OCI-LY3 (cell line): Measurements from ENCODE around the gene S100A10.
A peak's percentile ranks its signal among the peaks of the same experiment; 100 is the strongest.

Experiments
- H2AFZ ChIP-seq: fragments of 200-600, 300-600 bp; shearing (Covaris generic); 2 replicates; pipeline ENCODE4 v1.6.0; 2014; ENCODE audit warnings: antibody characterized with exemption, low read depth, low read length
- H3K27ac ChIP-seq: fragments of 200-600, 300-600 bp; sonication (generic); 2 replicates; pipeline ENCODE4 v1.5.1; 2014; ENCODE audit warnings: mild to moderate bottlenecking, low read length, moderate library complexity, mixed read lengths
- H3K27me3 ChIP-seq: fragments of 200-600, 300-600 bp; sonication (generic); 2 replicates; pipeline ENCODE4 v1.6.1; 2014; ENCODE audit warnings: low read depth, low read length, mixed read lengths
- H3K36me3 ChIP-seq: fragments of 200-600, 300-600 bp; sonication (generic); replicated peaks from 2 replicates; pipeline ENCODE3; 2014; ENCODE audit warnings: low read depth, low read length, mixed read lengths
- H3K4me1 ChIP-seq: fragments of 300-600, 200-600 bp; sonication (generic); 2 replicates; pipeline ENCODE4 v1.6.1; 2014; ENCODE audit warnings: low read length, mixed read lengths
- H3K4me2 ChIP-seq: fragments of 200-600, 300-600 bp; sonication (generic); 2 replicates; pipeline ENCODE4 v1.6.1; 2014; ENCODE audit warnings: low read length, mixed read lengths
- H3K4me3 ChIP-seq: fragments of 300-600, 200-600 bp; sonication (generic); 2 replicates; pipeline ENCODE4 v1.5.1; 2014; ENCODE audit warnings: antibody characterized with exemption, mild to moderate bottlenecking, low read length, moderate library complexity
- H3K79me2 ChIP-seq: fragments of 300-600, 200-600 bp; shearing (Covaris generic); 2 replicates; pipeline ENCODE4 v1.6.1; 2014; ENCODE audit warnings: mild to moderate bottlenecking, low read length, mixed read lengths
- H3K9ac ChIP-seq: fragments of 300-600, 200-600 bp; shearing (Covaris generic); 2 replicates; pipeline ENCODE4 v1.6.0; 2014; ENCODE audit warnings: mild to moderate bottlenecking, low read length, moderate library complexity
- H3K9me3 ChIP-seq: fragments of 200-600, 300-600 bp; shearing (Covaris generic); 2 replicates; pipeline ENCODE4 v1.6.1; 2014; ENCODE audit warnings: low read length, mixed read lengths; ENCODE audit not compliant: insufficient read depth
- H4K20me1 ChIP-seq: fragments of 200-600, 300-600 bp; sonication (generic); 2 replicates; pipeline ENCODE4 v1.6.1; 2016; ENCODE audit warnings: low read length, mixed read lengths; ENCODE audit not compliant: insufficient read depth
- EZH2phosphoT487 ChIP-seq: fragments of 200-600 bp; shearing (Covaris generic); IDR thresholded peaks from 2 replicates; pipeline ENCODE4 v1.6.1; 2018; ENCODE audit warnings: antibody characterized with exemption, mixed run types, low read depth
- TF ChIP-seq, protein P1 (sequence below): fragments of 200-600, 300-600 bp; sonication (generic); IDR thresholded peaks from 2 replicates; pipeline ENCODE4 v1.5.1; 2014; ENCODE audit warnings: antibody characterized with exemption, low read length, low read depth

The S100A10 gene

DNA sequence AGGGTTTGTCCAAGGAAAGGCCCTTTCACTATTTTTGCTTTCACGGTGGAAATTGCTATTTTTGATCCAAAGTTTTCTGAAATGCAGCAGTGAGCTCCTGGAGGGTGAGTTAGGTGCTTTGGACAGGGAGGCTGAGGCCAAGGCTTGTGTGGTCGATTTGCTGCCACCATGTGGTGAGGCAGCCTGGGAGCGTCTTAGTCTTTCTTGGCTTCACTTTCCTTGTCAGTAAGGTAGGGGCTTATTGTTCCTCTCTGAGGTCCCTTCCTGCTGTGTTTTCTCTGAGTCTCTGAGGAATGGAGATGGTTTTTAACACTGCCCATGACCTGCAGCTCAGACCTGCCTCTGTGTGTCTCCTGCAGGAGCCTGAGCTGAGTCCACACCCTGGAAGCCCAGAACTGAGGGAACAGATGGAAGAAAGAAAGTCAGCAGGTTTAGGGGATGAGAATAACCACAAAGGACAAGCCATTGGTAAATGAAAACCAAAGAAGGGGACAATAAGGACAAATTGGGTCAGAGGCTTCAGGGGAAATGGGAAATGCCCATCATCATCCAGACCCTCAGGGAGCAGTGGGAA is 20.1 kb upstream of the S100A10 start:
- H3K27me3 ChIP-seq = peaks cover 37% of the 10 kb centered on the region

GRCh38 chr1:152009691-152010090 is 16.0 kb upstream of the S100A10 start:
- Histone ChIP-seq H3K4me1 (peaks cover 6% of the 10 kb centered on the region; the same call in 1 of the 2 replicates), H3K4me2 (no peak overlapping the region), H2AFZ (no peak overlapping the region)

More for the DNA sequence above, 20.1 kb upstream of the S100A10 start:
- no peaks in the 10 kb centered on the region for H4K20me1 ChIP-seq
- H3K9ac ChIP-seq = no peak overlapping the region
- H3K4me1 ChIP-seq = peaks cover 6% of the 10 kb centered on the region; the same call in 1 of the 2 replicates
- no peaks in the 10 kb centered on the region for H3K79me2 ChIP-seq
- no peak overlapping the region for H3K4me3 ChIP-seq
- H2AFZ ChIP-seq = 0 out of 2 replicates have a peak overlapping the region, but pooled peaks have one; percentile 57
- no peaks in the 10 kb centered on the region for H3K36me3 ChIP-seq
- no peak overlapping the region for H3K27ac ChIP-seq
- TF ChIP-seq, protein P1, sequence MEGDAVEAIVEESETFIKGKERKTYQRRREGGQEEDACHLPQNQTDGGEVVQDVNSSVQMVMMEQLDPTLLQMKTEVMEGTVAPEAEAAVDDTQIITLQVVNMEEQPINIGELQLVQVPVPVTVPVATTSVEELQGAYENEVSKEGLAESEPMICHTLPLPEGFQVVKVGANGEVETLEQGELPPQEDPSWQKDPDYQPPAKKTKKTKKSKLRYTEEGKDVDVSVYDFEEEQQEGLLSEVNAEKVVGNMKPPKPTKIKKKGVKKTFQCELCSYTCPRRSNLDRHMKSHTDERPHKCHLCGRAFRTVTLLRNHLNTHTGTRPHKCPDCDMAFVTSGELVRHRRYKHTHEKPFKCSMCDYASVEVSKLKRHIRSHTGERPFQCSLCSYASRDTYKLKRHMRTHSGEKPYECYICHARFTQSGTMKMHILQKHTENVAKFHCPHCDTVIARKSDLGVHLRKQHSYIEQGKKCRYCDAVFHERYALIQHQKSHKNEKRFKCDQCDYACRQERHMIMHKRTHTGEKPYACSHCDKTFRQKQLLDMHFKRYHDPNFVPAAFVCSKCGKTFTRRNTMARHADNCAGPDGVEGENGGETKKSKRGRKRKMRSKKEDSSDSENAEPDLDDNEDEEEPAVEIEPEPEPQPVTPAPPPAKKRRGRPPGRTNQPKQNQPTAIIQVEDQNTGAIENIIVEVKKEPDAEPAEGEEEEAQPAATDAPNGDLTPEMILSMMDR = peak; percentile 88
- no peak for TF ChIP-seq EZH2phosphoT487
- peak overlapping the region; percentile 21; the same call in 1 of the 2 replicates for H3K4me2 ChIP-seq
- no peaks in the 10 kb centered on the region for H3K9me3 ChIP-seq

GRCh38 chr1:152007047-152007446 is 13.4 kb upstream of the S100A10 start:
- H3K4me3 ChIP-seq = no peak overlapping the region
- H2AFZ ChIP-seq = no peak overlapping the region
- peaks cover 5% of the 10 kb centered on the region; the same call in 1 of the 2 replicates for H3K4me1 ChIP-seq
- H3K27ac ChIP-seq = no peak overlapping the region
- H4K20me1 ChIP-seq = no peaks in the 10 kb centered on the region
- H3K36me3 ChIP-seq = no peaks in the 10 kb centered on the region
- TF ChIP-seq, protein P1 = no peak
- no peak for TF ChIP-seq EZH2phosphoT487
- H3K27me3 ChIP-seq = peaks cover 57% of the 10 kb centered on the region
- no peaks in the 10 kb centered on the region for H3K79me2 ChIP-seq
- H3K9me3 ChIP-seq = no peaks in the 10 kb centered on the region
- H3K4me2 ChIP-seq = no peak overlapping the region
- H3K9ac ChIP-seq = no peak overlapping the region

More at GRCh38 chr1:152009691-152010090, 16.0 kb upstream of the S100A10 start:
- TF ChIP-seq, protein P1 = no peak
- no peak for TF ChIP-seq EZH2phosphoT487
- Histone ChIP-seq H3K36me3 (no peaks in the 10 kb centered on the region), H3K4me3 (no peak overlapping the region), H3K9me3 (no peaks in the 10 kb centered on the region), H3K27me3 (peaks cover 42% of the 10 kb centered on the region), H3K27ac (no peak overlapping the region), H4K20me1 (no peaks in the 10 kb centered on the region), H3K9ac (no peak overlapping the region), H3K79me2 (no peaks in the 10 kb centered on the region)

DNA sequence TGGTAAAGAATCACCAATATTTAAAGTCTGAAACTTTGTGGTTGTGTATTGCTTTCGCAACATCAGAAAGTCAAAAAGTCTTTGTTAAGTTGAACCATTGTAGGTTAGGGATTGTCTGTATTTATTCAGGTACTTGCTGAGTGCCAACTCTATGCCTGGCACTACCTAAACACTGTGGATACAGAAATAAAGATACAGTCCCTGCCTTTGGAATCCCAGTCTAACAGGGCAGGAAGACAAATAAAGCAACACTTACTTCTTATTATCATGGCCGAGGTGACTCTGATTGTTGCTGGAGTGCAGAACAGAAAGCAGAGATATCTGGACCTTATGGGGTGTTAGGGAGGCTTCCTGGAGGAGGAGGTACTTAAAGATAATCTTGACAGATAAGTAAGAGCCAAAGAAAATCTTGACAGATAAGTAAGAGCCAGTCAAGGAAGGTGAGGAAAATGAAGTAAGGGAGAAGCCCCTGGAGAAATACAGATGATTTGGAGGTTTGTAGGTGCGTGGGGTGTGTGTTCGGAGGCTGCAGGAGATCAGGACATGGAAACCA is 11.8 kb upstream of the S100A10 start:
- no peaks in the 10 kb centered on the region for H3K79me2 ChIP-seq
- no peaks in the 10 kb centered on the region for H4K20me1 ChIP-seq
- H3K36me3 ChIP-seq = no peaks in the 10 kb centered on the region
- H3K9ac ChIP-seq = no peak overlapping the region
- H3K4me3 ChIP-seq = no peak overlapping the region
- TF ChIP-seq EZH2phosphoT487 = no peak
- TF ChIP-seq, protein P1 = no peak
- H3K9me3 ChIP-seq = no peaks in the 10 kb centered on the region
- H3K27ac ChIP-seq = no peak overlapping the region
- H2AFZ ChIP-seq = no peak overlapping the region
- peaks cover 12% of the 10 kb centered on the region for H3K4me1 ChIP-seq
- peaks cover 57% of the 10 kb centered on the region for H3K27me3 ChIP-seq
- no peak overlapping the region for H3K4me2 ChIP-seq
